ENCODE data around the gene NDFIP2.

The NDFIP2 gene

DNA sequence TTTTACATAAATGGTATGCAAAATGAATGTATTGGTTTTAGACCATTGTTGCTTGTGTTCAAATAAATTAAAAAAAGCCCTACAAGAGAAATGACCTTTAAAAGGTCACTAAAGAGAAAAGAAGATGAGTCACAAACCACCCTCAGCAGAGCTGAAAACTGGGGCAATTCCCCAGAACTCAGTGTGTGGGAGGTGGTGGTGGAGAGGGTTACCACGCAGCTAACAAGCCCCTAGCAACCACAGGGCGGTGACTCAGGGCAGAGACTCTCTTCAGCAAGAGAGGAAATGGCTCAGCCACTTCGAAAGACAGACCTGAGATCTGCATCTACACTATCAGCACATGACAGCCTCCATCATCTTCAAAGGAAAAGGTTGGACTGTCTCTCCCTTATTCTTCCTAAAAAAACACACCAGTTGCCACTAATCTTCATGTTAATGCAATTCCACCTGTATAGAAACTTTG lies 29.4 kb upstream of the NDFIP2 start:
- H3K9me3 ChIP-seq (ENCODE audit: insufficient read depth, low read length): no peaks in the 10 kb centered on the region
- H3K36me3 ChIP-seq (ENCODE audit: insufficient read depth, insufficient read length, low read length): no peaks in the 10 kb centered on the region
- no peak overlapping the region for H3K4me3 ChIP-seq (ENCODE audit: insufficient read length, low read depth)
- H3K9ac ChIP-seq (ENCODE audit: insufficient read length, low read depth): no peak overlapping the region
- no peaks in the 10 kb centered on the region for H3K27me3 ChIP-seq (ENCODE audit: insufficient read depth, insufficient read length)
- no peaks in the 10 kb centered on the region for H3K4me1 ChIP-seq (ENCODE audit: insufficient read depth, insufficient read length)
- TF ChIP-seq ZNF274 (IDR thresholded peaks at IDR 0.05; ENCODE audit: low read depth, low read length) (no peak), YY1 (IDR thresholded peaks at IDR 0.05; ENCODE audit: insufficient read depth, insufficient read length) (no peak), SUZ12 (IDR thresholded peaks at IDR 0.05; ENCODE audit: extremely low read depth, insufficient read depth, insufficient read length) (no peak)
- DNase-seq (ENCODE audit: low read depth, low spot score): peak; percentile 30

DNA sequence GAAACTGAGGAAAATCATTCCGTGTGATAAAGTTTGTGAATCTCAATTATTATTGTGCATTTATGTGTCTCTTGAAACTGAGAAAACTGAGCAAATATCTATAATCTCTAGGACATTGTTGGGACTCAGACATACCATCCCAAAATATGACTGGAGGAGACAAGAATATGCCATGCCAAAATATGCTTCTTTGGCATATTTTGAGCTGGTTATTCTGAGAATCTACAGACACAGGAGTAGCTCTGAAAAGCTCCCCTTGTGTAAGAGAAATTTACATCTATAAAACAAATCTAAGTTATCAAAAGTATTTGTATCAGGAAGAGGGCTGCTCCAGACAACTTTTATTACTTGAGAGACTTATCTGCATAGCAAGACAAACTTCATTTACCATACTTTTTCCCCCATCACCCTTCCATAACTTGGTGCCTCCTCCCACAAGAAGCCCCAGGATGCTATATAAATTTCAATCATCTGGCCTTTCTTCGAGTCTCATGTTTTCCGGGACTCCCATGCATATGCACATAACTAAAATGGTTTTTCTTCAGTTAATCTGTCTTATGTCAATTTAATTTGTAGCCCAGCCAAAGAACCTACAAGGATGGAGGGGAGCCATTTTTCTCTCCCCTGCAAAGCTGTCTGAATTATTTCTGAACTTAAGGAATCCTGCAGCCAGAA lies 28.6 kb upstream of the NDFIP2 start:
- Histone ChIP-seq H3K4me1 (ENCODE audit: insufficient read depth, insufficient read length) (no peaks in the 10 kb centered on the region), H3K9ac (ENCODE audit: insufficient read length, low read depth) (no peak overlapping the region), H3K4me3 (ENCODE audit: insufficient read length, low read depth) (no peak overlapping the region), H3K27me3 (ENCODE audit: insufficient read depth, insufficient read length) (no peaks in the 10 kb centered on the region), H3K9me3 (ENCODE audit: insufficient read depth, low read length) (no peaks in the 10 kb centered on the region), H3K36me3 (ENCODE audit: insufficient read depth, insufficient read length, low read length) (no peaks in the 10 kb centered on the region)
- TF ChIP-seq YY1 (IDR thresholded peaks at IDR 0.05; ENCODE audit: insufficient read depth, insufficient read length) (no peak), ZNF274 (IDR thresholded peaks at IDR 0.05; ENCODE audit: low read depth, low read length) (no peak), SUZ12 (IDR thresholded peaks at IDR 0.05; ENCODE audit: extremely low read depth, insufficient read depth, insufficient read length) (no peak)
- no peak for DNase-seq (ENCODE audit: low read depth, low spot score)

DNA sequence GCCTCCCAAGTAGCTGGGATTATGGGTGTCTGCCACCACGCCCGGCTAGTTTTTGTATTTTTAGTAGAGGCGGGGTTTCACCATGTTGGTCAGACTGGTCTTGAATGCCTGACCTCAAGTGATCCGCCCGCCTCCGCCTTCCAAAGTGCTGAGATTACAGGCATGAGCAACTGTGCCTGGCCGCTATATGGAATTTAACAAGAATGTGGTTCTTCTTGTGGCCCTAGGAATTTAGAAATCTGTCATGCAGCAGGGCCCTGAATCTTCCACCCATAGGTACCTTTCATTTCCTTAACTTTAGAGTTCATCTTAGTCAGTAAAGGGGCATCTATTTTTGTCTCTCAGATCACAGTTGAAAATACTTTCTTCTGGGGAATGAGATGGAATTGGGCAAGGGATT lies 25.6 kb upstream of the NDFIP2 start:
- TF ChIP-seq YY1 (IDR thresholded peaks at IDR 0.05; ENCODE audit: insufficient read depth, insufficient read length) (no peak), SUZ12 (IDR thresholded peaks at IDR 0.05; ENCODE audit: extremely low read depth, insufficient read depth, insufficient read length) (no peak), ZNF274 (IDR thresholded peaks at IDR 0.05; ENCODE audit: low read depth, low read length) (no peak)
- H3K27me3 ChIP-seq (ENCODE audit: insufficient read depth, insufficient read length): no peaks in the 10 kb centered on the region
- no peaks in the 10 kb centered on the region for H3K4me1 ChIP-seq (ENCODE audit: insufficient read depth, insufficient read length)
- H3K4me3 ChIP-seq (ENCODE audit: insufficient read length, low read depth): no peak overlapping the region
- H3K9me3 ChIP-seq (ENCODE audit: insufficient read depth, low read length): no peaks in the 10 kb centered on the region
- H3K36me3 ChIP-seq (ENCODE audit: insufficient read depth, insufficient read length, low read length): no peaks in the 10 kb centered on the region
- DNase-seq (ENCODE audit: low read depth, low spot score): no peak
- H3K9ac ChIP-seq (ENCODE audit: insufficient read length, low read depth): no peak overlapping the region

DNA sequence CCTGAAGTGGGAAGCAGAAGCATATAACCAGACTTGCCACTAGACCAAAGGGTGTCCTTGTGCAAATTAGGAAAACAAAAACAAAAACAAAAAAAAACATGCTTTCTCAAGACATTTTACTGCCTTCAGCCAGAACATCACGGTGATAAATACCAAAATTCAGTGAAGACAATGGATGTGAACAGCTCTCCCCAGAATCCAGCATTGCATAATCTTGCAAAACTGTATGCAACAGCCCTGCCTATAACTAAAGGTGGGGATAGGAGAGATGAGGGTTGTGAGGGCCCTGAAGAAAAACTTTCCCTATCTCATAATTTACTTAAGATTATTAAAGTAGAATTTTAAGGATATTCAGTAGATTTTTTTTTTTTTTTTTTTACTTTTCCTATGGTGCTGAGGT lies 24.9 kb upstream of the NDFIP2 start:
- Histone ChIP-seq H3K4me1 (ENCODE audit: insufficient read depth, insufficient read length) (no peaks in the 10 kb centered on the region), H3K27me3 (ENCODE audit: insufficient read depth, insufficient read length) (no peaks in the 10 kb centered on the region), H3K9me3 (ENCODE audit: insufficient read depth, low read length) (no peaks in the 10 kb centered on the region), H3K9ac (ENCODE audit: insufficient read length, low read depth) (no peak overlapping the region), H3K36me3 (ENCODE audit: insufficient read depth, insufficient read length, low read length) (no peaks in the 10 kb centered on the region), H3K4me3 (ENCODE audit: insufficient read length, low read depth) (no peak overlapping the region)
- TF ChIP-seq ZNF274 (IDR thresholded peaks at IDR 0.05; ENCODE audit: low read depth, low read length) (no peak), SUZ12 (IDR thresholded peaks at IDR 0.05; ENCODE audit: extremely low read depth, insufficient read depth, insufficient read length) (no peak), YY1 (IDR thresholded peaks at IDR 0.05; ENCODE audit: insufficient read depth, insufficient read length) (no peak)
- no peak for DNase-seq (ENCODE audit: low read depth, low spot score)

DNA sequence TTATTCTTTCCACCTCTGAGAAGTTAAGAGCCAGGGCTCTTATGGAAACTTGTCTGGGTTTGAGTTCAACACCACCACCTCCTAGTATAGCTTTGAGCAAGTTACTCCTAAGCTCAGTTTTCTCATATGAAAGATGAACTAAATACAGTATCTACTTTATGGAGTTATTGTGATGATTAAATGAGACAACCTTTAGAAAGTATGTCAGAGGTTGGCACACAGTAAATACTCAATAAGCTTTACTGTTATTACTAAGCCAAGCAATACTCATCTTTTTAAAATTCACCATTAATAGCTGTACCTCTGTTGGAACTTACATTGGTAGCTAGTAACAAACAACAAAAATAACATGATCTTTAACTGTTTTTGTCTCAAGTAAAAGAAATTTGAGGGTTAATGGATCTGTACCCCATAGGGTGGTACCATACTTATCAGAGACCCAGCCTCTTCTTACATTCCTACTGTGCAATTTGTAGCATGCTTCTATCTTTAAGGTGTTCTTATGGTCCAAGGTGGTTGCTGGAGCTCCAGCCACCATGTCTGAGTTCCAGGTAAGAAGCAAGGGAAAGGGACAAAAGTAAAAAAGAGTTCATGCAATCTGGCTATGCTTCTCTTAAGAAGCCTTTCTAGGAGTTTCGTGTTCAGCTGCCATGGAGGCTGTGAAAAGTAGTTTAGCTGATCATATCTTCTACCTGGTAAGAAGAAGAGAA lies 24.1 kb upstream of the NDFIP2 start:
- TF ChIP-seq SUZ12 (IDR thresholded peaks at IDR 0.05; ENCODE audit: extremely low read depth, insufficient read depth, insufficient read length): no peak
- TF ChIP-seq YY1 (IDR thresholded peaks at IDR 0.05; ENCODE audit: insufficient read depth, insufficient read length): no peak
- TF ChIP-seq ZNF274 (IDR thresholded peaks at IDR 0.05; ENCODE audit: low read depth, low read length): no peak
- Histone ChIP-seq H3K9me3 (ENCODE audit: insufficient read depth, low read length) (no peaks in the 10 kb centered on the region), H3K36me3 (ENCODE audit: insufficient read depth, insufficient read length, low read length) (no peaks in the 10 kb centered on the region), H3K4me1 (ENCODE audit: insufficient read depth, insufficient read length) (no peaks in the 10 kb centered on the region), H3K4me3 (ENCODE audit: insufficient read length, low read depth) (no peak overlapping the region), H3K27me3 (ENCODE audit: insufficient read depth, insufficient read length) (no peaks in the 10 kb centered on the region), H3K9ac (ENCODE audit: insufficient read length, low read depth) (no peak overlapping the region)
- DNase-seq (ENCODE audit: low read depth, low spot score): no peak

DNA sequence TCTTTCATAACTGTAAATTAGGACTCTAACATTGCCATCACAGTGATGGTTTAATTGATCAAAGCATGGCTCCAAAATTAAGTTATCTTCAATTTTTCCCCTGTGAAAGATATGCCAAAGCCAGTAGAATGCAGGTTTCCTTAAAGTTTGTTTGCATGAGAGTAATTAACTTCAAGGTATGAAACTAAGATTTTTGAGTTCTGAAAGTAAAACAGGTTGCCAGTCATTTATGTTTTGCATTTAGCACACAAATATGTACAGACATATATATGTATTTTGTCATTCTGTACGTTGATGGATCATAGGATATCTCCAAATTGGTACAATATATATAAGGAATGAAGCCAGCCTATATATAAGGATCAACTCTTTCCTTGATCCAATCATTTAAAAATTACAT lies 23.6 kb upstream of the NDFIP2 start:
- Histone ChIP-seq H3K36me3 (ENCODE audit: insufficient read depth, insufficient read length, low read length) (no peaks in the 10 kb centered on the region), H3K27me3 (ENCODE audit: insufficient read depth, insufficient read length) (no peaks in the 10 kb centered on the region), H3K4me3 (ENCODE audit: insufficient read length, low read depth) (no peak overlapping the region), H3K4me1 (ENCODE audit: insufficient read depth, insufficient read length) (no peaks in the 10 kb centered on the region), H3K9ac (ENCODE audit: insufficient read length, low read depth) (no peak overlapping the region), H3K9me3 (ENCODE audit: insufficient read depth, low read length) (no peaks in the 10 kb centered on the region)
- DNase-seq (ENCODE audit: low read depth, low spot score): no peak
- TF ChIP-seq ZNF274 (IDR thresholded peaks at IDR 0.05; ENCODE audit: low read depth, low read length): no peak
- TF ChIP-seq SUZ12 (IDR thresholded peaks at IDR 0.05; ENCODE audit: extremely low read depth, insufficient read depth, insufficient read length): no peak
- no peak for TF ChIP-seq YY1 (IDR thresholded peaks at IDR 0.05; ENCODE audit: insufficient read depth, insufficient read length)

DNA sequence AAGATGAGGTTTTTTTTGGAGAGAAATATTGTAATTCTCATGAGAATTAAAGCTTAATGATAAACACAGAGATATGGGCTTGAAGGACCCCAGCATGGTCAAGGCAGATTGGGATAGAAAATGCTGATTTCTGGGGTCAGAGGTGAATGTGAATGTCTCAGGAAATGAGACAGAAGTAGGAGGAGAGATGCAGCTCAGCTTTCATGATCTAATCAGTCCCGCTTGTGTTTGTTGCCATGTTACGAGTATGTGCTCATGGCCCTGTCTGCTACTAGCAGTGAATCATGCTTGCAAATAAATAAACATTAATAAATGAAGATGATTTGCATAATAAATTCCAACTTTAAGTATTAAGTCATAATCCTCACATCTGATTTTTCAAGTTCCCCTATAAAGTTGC lies 23.0 kb upstream of the NDFIP2 start:
- Histone ChIP-seq H3K4me1 (ENCODE audit: insufficient read depth, insufficient read length) (no peaks in the 10 kb centered on the region), H3K9me3 (ENCODE audit: insufficient read depth, low read length) (no peaks in the 10 kb centered on the region)

More for the DNA sequence above, 23.0 kb upstream of the NDFIP2 start:
- TF ChIP-seq ZNF274 (IDR thresholded peaks at IDR 0.05; ENCODE audit: low read depth, low read length): no peak
- TF ChIP-seq SUZ12 (IDR thresholded peaks at IDR 0.05; ENCODE audit: extremely low read depth, insufficient read depth, insufficient read length): no peak
- Histone ChIP-seq H3K27me3 (ENCODE audit: insufficient read depth, insufficient read length) (no peaks in the 10 kb centered on the region), H3K36me3 (ENCODE audit: insufficient read depth, insufficient read length, low read length) (no peaks in the 10 kb centered on the region), H3K9ac (ENCODE audit: insufficient read length, low read depth) (no peak overlapping the region), H3K4me3 (ENCODE audit: insufficient read length, low read depth) (no peak overlapping the region)
- no peak for DNase-seq (ENCODE audit: low read depth, low spot score)

Measured in NT2/D1 (cell line).